GM18505 (cell line): Measurements from ENCODE around the gene PCDHA9.
"Not testable (repeated sequence)": the region's sequence is repeated elsewhere in the genome, so short reads cannot be mapped to it uniquely, and the experiment has no call there.

Experiments used
- ATAC-seq: cut with Tn5 transposase; IDR thresholded peaks from one replicate; pipeline ENCODE4 v1.9.1; 2021; ENCODE audit not compliant: unreplicated experiment
- POLR2A ChIP-seq: IDR thresholded peaks from 4 replicates; pipeline ENCODE4 v1.6.1; 2011; ENCODE audit warnings: borderline replicate concordance; ENCODE audit not compliant: insufficient read depth, insufficient read length; ENCODE audit errors: extremely low read depth

The PCDHA9 gene, protein sequence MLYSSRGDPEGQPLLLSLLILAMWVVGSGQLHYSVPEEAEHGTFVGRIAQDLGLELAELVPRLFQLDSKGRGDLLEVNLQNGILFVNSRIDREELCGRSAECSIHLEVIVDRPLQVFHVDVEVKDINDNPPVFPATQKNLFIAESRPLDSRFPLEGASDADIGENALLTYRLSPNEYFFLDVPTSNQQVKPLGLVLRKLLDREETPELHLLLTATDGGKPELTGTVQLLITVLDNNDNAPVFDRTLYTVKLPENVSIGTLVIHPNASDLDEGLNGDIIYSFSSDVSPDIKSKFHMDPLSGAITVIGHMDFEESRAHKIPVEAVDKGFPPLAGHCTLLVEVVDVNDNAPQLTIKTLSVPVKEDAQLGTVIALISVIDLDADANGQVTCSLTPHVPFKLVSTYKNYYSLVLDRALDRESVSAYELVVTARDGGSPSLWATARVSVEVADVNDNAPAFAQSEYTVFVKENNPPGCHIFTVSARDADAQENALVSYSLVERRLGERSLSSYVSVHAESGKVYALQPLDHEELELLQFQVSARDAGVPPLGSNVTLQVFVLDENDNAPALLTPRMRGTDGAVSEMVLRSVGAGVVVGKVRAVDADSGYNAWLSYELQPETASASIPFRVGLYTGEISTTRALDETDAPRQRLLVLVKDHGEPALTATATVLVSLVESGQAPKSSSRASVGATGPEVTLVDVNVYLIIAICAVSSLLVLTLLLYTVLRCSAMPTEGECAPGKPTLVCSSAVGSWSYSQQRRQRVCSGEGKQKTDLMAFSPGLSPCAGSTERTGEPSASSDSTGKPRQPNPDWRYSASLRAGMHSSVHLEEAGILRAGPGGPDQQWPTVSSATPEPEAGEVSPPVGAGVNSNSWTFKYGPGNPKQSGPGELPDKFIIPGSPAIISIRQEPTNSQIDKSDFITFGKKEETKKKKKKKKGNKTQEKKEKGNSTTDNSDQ

DNA sequence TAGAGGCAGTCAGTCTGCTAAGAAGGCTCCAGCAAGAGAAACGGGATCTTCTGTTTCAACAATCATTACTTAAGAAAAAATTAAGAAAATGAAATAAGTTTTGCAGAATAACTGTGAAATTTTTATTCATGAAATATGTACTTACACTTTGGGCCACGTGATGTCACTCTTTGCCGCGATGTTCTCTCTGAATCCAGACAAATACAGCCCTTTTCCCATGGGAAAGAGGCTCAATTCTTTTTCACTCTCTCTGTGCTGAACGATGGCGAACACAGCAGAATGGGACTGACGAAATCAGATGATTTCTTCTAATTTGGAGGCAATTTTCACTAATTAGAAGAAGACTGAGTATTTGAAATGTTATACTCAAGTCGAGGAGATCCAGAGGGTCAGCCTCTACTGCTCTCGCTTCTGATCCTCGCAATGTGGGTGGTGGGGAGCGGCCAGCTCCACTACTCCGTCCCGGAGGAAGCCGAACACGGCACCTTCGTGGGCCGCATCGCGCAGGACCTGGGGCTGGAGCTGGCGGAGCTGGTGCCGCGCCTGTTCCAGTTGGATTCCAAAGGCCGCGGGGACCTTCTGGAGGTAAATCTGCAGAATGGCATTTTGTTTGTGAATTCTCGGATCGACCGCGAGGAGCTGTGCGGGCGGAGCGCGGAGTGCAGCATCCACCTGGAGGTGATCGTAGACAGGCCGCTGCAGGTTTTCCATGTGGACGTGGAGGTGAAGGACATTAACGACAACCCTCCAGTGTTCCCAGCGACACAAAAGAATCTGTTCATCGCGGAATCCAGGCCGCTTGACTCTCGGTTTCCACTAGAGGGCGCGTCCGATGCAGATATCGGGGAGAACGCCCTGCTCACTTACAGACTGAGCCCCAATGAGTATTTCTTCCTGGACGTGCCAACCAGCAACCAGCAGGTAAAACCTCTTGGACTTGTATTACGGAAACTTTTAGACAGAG lies at the start of gene PCDHA9:
Gene PCDHA9 (plus strand): TSS at position 244 of the 964 bp plus-strand sequence. CDS start 114 bp downstream, at position 358.
- ATAC-seq = not testable (repeated sequence)

DNA sequence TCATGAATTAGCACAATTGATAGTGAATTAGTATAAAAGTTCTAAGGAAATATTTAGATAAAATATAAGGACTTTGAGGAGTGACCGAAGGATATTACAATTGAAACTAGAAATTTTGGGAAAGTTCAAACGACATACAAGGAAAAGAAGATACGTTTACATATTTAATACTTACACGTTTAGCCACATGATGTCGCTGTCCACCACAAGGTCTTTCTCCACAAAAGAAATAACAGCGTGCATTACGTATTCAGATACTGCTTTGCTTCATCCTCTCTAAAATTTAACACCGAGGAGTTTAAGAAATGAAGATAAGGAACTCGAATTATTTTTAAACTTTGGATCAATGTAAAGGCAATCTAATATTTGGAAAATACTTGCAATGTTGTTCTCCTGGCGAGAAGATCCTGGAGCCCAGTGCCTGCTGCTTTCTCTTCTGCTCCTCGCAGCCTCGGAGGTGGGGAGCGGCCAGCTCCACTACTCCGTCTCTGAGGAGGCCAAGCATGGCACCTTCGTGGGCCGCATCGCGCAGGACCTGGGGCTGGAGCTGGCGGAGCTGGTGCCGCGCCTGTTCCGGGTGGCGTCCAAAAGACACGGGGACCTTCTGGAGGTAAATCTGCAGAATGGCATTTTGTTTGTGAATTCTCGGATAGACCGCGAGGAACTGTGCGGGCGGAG lies 47.2 kb upstream of the PCDHA9 start, which contains the start of gene PCDHA3:
Gene PCDHA3 (plus strand): TSS at position 242 of the 678 bp plus-strand sequence.
- TF ChIP-seq POLR2A = no peak
- ATAC-seq = no peak

DNA sequence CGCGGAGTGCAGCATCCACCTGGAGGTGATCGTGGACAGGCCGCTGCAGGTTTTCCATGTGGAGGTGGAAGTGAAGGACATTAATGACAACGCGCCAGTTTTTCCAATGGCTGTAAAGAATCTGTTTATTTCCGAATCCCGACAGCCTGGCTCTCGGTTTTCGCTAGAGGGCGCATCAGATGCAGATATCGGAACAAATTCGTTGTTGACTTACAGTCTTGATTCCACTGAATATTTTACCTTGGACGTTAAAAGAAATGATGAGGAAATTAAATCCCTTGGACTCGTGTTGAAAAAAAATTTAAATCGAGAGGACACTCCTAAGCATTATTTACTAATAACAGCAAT lies 46.7 kb upstream of the PCDHA9 start:
- ATAC-seq = no peak
- no peak for TF ChIP-seq POLR2A

DNA sequence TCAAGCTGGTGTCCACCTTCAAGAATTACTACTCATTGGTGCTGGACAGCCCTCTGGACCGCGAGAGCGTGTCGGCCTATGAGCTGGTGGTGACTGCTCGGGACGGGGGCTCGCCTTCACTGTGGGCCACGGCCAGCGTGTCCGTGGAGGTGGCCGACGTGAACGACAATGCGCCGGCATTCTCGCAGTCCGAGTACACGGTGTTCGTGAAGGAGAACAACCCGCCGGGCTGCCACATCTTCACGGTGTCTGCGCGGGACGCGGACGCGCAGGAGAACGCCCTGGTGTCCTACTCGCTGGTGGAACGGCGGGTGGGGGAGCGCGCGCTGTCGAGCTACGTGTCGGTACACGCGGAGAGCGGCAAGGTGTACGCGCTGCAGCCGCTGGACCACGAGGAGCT lies 45.8 kb upstream of the PCDHA9 start:
- ATAC-seq = not testable (repeated sequence)

DNA sequence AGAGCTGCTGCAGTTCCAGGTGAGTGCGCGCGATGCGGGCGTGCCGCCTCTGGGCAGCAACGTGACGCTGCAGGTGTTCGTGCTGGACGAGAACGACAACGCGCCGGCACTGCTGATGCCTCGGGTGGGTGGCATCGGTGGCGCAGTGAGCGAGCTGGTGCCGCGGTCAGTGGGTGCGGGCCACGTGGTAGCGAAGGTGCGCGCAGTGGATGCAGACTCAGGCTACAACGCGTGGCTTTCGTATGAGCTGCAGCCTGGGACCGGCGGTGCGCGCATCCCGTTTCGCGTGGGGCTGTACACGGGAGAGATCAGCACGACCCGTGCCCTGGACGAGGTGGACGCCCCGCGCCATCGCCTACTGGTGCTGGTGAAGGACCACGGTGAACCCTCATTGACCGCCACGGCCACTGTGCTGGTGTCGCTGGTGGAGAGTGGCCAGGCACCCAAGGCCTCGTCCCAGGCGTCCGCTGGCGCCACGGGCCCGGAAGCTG lies 45.4 kb upstream of the PCDHA9 start:
- no peak for TF ChIP-seq POLR2A
- ATAC-seq = no peak

DNA sequence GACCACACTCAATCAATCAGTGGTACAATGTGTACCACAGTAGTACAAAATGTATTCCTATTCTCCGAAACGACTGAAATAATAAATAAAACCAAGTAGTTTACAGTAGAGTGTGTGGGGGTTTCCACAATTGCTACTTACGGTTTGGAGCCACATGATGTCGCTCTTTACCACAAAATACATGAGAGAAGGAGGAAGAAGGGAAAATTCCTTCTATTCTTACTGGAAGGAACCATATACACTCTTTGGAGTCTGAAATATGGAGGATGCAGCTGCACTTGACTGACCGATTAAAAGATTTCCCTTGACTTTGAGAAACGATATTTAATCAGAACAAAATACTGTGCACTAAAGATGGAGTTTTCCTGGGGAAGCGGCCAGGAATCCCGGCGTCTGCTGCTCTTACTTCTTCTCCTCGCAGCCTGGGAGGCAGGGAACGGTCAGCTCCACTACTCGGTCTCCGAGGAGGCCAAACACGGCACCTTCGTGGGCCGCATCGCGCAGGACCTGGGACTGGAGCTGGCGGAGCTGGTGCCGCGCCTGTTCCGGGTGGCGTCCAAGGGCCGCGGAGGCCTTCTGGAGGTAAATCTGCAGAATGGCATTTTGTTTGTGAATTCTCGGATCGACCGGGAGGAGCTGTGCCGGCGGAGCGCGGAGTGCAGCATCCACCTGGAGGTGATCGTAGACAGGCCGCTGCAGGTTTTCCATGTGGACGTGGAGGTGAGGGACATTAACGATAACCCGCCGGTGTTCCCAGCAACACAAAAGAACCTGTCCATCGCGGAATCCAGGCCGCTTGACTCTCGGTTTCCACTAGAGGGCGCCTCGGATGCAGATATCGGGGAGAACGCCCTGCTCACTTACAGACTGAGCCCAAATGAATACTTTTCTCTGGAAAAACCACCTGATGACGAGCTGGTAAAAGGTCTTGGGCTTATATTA lies 41.1 kb upstream of the PCDHA9 start, which contains the start of gene PCDHA4:
Gene PCDHA4 (plus strand): TSS at position 235 of the 942 bp plus-strand sequence.
- no peak for ATAC-seq

DNA sequence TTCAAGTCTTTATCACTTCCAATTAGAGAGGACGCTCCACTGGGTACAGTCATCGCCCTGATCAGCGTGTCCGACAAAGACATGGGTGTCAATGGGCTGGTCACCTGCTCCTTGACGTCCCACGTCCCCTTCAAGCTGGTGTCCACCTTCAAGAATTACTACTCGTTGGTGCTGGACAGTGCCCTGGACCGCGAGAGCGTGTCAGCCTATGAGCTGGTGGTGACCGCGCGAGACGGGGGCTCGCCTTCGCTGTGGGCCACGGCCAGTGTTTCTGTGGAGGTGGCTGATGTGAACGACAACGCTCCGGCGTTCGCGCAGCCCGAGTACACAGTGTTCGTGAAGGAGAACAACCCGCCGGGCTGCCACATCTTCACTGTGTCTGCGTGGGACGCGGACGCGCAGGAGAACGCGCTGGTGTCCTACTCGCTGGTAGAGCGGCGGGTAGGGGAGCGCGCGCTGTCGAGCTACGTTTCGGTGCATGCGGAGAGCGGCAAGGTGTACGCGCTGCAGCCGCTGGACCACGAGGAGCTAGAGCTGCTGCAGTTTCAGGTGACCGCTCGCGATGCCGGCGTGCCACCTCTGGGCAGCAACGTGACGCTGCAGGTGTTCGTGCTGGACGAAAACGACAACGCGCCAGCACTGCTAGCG lies 39.8 kb upstream of the PCDHA9 start:
- not testable (repeated sequence) for ATAC-seq

More for the DNA sequence above, 41.1 kb upstream of the PCDHA9 start, which contains the start of gene PCDHA4:
- no peak for TF ChIP-seq POLR2A

DNA sequence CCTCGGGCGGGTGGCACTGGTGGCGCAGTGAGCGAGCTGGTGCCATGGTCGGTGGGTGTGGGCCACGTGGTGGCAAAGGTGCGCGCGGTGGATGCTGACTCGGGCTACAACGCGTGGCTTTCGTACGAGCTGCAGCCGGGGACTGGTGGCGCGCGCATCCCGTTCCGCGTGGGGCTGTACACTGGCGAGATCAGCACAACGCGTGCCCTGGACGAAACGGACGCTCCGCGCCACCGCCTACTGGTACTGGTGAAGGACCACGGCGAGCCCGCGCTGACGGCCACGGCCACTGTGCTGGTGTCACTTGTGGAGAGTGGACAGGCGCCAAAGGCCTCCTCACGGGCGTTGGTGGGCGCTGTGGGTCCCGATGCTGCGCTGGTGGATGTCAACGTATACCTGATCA lies 39.3 kb upstream of the PCDHA9 start:
- TF ChIP-seq POLR2A = no peak
- no peak for ATAC-seq

DNA sequence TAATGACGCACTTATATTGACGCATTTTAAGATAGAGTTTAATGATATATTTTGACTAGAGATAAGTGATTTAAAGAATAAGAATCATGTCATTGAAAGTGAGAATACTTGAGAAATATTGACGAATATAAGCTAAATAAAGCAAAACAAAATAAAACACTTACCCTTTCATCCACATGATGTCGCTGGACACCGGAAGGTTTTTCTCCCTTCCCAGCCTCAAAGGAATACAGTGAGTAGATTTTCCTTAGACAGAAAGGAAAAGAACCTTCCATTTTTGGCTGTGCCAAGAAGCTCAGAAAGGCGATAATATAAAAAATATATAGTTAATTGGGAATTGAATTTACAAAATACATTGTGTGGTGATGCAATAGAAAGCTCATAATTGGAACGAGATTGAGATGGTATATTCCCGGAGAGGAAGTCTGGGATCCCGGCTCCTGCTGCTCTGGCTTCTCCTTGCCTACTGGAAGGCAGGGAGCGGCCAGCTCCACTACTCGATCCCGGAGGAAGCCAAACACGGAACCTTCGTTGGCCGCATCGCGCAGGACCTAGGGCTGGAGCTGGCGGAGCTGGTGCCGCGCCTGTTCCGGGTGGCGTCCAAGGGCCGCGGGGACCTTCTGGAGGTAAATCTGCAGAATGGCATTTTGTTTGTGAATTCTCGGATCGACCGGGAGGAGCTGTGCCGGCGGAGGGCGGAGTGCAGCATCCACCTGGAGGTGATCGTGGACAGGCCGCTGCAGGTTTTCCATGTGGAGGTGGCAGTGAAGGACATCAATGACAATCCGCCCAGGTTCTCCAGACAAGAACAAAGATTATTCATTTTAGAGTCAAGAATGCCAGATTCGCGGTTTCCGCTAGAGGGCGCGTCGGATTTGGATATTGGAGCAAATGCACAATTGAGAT lies 26.6 kb upstream of the PCDHA9 start, which contains the start of gene PCDHA5:
Gene PCDHA5 (plus strand): TSS at position 239 of the 906 bp plus-strand sequence.
- TF ChIP-seq POLR2A = no peak
- no peak for ATAC-seq

DNA sequence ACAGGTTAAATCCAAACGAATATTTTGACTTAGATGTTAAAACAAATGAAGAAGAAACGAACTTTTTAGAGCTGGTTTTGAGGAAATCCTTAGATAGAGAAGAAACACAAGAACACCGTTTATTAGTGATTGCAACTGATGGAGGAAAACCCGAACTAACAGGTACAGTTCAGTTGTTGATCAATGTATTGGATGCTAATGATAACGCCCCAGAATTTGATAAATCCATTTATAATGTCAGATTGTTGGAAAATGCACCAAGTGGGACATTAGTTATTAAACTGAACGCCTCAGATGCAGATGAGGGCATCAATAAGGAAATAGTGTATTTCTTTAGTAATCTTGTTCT lies 25.9 kb upstream of the PCDHA9 start:
- no peak for TF ChIP-seq POLR2A
- ATAC-seq = no peak

DNA sequence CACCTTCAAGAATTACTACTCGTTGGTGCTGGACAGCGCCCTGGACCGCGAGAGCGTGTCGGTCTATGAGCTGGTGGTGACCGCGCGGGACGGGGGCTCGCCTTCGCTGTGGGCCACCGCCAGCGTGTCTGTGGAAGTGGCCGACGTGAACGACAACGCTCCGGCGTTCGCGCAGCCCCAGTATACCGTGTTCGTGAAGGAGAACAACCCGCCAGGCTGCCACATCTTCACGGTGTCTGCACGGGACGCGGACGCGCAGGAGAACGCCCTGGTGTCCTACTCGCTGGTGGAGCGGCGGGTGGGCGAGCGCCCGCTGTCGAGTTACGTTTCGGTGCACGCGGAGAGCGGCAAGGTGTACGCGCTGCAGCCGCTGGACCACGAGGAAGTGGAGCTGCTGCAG lies 25.2 kb upstream of the PCDHA9 start:
- ATAC-seq = not testable (repeated sequence)
